Renal pelvis (tissue), 12 donors: Measurements from ENCODE around the gene TRIO. TPM values are rescaled to one million over a fixed set of nuclear protein-coding genes. Genes with fewer than 3 reads are reported as not detected.
"Not testable (repeated sequence)": the region's sequence is repeated elsewhere in the genome, so short reads cannot be mapped to it uniquely, and the experiment has no call there.

Experiments used
- DNase-seq: peaks from one replicate; pipeline ENCODE4 v3.0.0-alpha.2; 2013
- long read RNA-seq, 16 experiments: transcript quantifications; one replicate each; lab custom pipeline, GENCODE V29; 2026
- polyA plus RNA-seq, 3 donors: library from polyadenylated mRNA; unstranded; fragments of 120-200 nt; gene quantifications; one replicate each; pipeline ENCODE4 v1.2.1, GENCODE V29; 2013; ENCODE audit not compliant: insufficient read length in 3 of 3

Gene TRIO
- polyA plus RNA-seq: 100 to 1,000 TPM; 101 to 115 (median 109) TPM
- long read RNA-seq, donor 1, partial matches to known transcripts: 0 of 1 reads
- long read RNA-seq, donor 1, other reads (novel, unspliced or antisense): 0 of 1 reads
- long read RNA-seq, donor 2, partial matches to known transcripts: 12 of 14 reads
- long read RNA-seq, donor 2, other reads (novel, unspliced or antisense): 0 of 14 reads
- long read RNA-seq, donor 3, partial matches to known transcripts: 0 of 2 reads
- long read RNA-seq, donor 3, other reads (novel, unspliced or antisense): 0 of 2 reads
- long read RNA-seq, donor 4, partial matches to known transcripts: 0 of 3 reads
- long read RNA-seq, donor 4, other reads (novel, unspliced or antisense): 0 of 3 reads
- long read RNA-seq, donor 5, partial matches to known transcripts: 9 of 9 reads
- long read RNA-seq, donor 5, other reads (novel, unspliced or antisense): 0 of 9 reads
- long read RNA-seq, donor 6, partial matches to known transcripts: 0 of 3 reads
- long read RNA-seq, donor 6, other reads (novel, unspliced or antisense): 0 of 3 reads
- long read RNA-seq, donor 7, partial matches to known transcripts: 5 of 7 reads
- long read RNA-seq, donor 7, other reads (novel, unspliced or antisense): 0 of 7 reads
- long read RNA-seq, donor 8, partial matches to known transcripts: 0 of 4 reads
- long read RNA-seq, donor 8, other reads (novel, unspliced or antisense): 0 of 4 reads
- long read RNA-seq, donor 9, partial matches to known transcripts: 0 of 3 reads
- long read RNA-seq, donor 9, other reads (novel, unspliced or antisense): 0 of 3 reads
- long read RNA-seq, donor 10, partial matches to known transcripts: 0 of 4 reads
- long read RNA-seq, donor 10, other reads (novel, unspliced or antisense): 0 of 4 reads
- long read RNA-seq, donor 11, partial matches to known transcripts: 10 of 11 reads
- long read RNA-seq, donor 11, other reads (novel, unspliced or antisense): 0 of 11 reads
- long read RNA-seq, donor 12, partial matches to known transcripts: 6 of 9 reads
- long read RNA-seq, donor 12, other reads (novel, unspliced or antisense): 0 of 9 reads
- long read RNA-seq, donor 13, partial matches to known transcripts: 0 of 3 reads
- long read RNA-seq, donor 13, other reads (novel, unspliced or antisense): 0 of 3 reads
- long read RNA-seq, donor 14, partial matches to known transcripts: 22 of 32 reads
- long read RNA-seq, donor 14, other reads (novel, unspliced or antisense): 0 of 32 reads
- long read RNA-seq, donor 15, transcript TRIO-215 (3 exons, 861 nt): major isoform, 6 of 8 reads
- long read RNA-seq, donor 15, partial matches to known transcripts: 0 of 8 reads
- long read RNA-seq, donor 15, other reads (novel, unspliced or antisense): 0 of 8 reads
- long read RNA-seq, donor 16, partial matches to known transcripts: 0 of 4 reads
- long read RNA-seq, donor 16, other reads (novel, unspliced or antisense): 0 of 4 reads

DNA sequence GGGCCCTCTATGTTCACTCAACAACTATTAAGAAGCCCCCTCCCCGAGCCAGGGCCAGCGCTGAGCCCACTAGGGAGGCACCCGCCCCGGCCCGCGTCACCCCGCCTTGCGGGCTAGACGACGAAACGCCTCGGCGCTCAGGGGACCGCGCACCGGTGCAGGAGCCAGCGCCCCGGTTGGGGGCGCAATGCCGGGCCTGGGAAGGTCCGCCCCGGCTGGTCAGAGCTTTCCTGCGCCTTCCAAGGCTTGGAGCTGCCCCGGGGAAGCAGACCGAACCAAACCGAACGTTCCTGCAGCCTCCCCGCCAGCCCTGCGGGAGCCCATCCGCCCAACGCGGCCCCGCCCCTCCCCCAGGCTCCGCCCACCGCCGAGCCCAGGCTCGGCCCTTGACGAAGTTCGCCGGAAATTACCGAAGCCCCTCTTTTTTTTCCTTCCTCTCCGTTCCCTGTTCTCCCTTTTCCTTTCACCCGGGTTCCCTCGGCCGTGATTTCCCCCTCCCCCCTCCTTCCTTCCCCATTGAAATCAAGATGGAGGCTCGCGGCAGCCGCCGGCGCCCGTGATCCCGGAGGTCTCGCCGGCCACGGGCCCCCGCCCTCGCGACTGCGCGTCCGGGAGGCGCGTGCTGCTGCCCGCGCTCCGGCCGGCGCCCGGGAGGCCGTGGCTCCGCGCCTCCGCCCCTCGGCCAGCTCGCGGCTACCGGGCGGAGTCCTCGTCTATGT, at the start of gene TRIO:
Gene TRIO, plus strand, starts transcription at position 516 of the 719 bp plus-strand sequence. CDS start 384 bp downstream, outside the sequence.
- peak; percentile 94 for DNase-seq

DNA sequence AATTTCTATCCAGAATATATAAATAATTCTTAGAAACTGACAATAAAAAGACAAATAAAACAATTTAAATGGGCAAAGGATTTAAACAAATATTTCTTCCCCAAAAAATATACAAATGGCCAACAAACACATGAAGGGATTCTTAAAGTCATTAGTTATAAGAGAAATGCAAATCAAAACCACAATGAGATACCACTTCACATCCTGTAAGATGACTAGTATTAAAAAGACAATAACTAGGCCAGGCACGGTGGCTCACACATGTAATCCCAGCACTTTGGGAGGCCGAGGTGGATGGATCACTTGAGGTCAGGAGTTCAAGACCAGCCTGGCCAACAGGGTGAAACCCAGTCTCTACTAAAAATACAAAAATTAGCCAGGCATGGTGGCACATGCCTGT, 45.8 kb upstream of the TRIO start:
- DNase-seq: not testable (repeated sequence)

DNA sequence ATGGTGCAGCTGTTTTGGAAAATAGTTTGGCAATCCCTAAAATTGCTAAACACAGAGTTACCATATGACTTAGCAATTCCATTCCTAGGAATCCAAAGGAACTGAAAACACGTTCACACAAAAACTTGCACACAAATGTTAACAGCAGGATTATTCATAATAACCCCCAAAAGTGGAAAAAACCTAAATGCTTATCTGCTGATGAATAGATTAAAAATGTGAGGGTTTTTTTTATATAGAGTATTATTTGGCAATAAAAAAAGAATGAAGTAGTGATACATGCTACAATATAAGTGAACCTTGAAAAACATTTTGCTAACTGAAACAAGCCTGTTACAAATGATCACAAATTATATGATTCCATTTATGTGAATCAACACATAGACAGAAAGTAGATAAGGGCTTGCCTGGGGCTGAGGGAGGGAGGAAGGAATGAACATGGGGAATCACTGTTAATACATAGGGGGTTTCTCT, 45.1 kb upstream of the TRIO start:
- DNase-seq: no peak

DNA sequence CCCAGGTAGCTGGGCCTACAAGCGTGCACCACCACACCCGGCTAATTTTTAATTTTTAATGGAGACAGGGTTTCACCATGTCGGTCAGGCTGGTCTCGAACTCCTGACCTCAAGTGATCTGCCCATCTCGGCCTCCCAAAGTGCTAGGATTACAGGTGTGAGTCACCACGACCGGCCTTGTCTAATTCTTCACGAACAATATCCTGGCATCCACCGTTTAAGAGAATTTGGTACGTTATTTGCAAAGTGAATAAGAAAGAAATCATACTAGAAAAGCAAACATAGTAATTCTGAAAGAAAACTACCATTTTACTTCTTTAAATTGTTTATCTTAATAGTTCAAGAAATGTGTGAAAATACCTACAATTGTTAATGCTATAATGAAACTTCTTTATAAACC, 42.9 kb upstream of the TRIO start:
- DNase-seq: no peak

DNA sequence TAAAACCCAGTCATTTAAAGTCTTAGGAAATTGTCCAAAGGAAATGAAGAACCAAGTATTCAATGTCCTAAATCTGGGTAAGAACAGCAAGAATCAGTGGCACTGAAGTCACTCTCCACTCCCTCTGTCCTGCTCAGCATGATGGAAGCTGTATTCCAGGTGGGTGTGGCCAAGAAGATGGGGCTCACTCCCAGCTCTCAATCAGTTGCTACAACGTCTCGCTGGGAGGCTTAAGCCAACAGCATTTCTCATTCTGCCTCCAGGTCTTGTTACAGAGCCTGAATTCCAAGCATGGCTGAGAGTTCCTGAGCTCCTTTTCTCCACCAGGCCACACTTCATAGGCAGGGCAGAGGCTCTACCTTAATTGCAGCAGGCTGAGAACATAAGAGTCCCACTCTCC, 41.2 kb upstream of the TRIO start:
- no peak for DNase-seq

DNA sequence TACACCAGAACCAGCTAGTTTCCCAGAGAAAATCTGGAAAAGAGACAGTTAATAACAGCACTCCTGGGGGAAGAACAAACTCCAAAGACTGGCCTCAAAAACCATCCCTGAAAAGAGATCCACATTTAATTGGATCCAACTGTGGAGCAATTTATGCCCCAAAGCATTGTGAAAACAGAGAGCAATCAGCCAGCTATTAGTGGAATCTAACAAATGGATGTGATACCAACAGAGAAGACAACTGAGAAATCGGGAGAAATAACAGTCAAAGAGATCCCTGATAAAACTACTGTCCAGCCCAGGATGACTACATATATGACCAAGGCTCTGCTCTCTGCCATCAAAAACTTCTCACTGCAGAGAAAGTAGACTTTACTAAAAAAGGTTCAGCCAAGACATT, 40.5 kb upstream of the TRIO start:
- no peak for DNase-seq

DNA sequence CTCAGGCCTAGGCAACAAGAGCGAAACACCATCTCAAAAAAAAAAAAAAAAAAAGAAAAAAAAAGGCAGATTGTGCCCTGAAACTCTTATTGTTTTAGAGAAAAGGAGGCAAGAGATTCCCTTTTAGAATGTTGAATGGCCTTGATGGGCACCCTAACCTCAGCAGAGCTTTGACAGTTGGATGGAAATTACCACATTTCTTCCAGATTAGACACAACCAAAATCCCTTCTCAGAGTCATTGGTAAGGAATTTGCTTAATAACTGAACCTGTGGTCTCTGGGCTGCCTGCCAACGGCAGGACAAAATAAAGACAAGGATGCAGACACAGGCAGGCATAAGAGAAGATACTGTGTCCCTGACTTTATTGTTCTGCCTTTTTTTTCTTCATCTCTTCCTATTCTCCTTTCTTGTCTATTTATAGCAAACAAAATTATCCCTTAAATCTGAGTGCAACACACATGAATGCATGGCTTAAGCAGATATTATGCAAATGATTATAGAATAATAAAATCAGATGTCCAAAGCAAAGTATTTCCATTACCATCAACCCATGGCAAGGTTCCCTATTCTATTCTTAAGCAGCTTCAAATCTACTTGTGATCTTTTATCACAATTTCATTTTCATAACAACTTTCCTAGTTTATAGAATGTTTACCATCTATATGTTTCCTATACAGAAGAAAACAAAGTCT, 37.3 kb upstream of the TRIO start:
- no peak for DNase-seq

DNA sequence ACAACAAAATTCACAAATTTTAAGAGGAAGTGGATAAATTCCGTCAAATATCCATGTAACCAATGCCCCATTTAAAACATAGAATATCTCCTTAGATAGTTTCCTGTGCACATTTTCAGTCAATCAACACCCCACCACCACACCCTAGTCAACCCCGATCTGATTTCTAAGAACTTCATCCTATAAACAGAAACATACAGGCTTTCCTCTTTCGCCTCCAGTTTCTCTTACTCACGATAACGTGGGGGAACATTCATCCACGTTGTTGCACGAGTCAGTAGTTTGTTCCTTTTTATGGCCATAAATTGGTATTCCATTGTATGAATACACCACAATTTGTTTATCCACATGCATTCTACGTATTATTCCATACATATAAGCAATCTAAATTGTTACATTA, 35.6 kb upstream of the TRIO start:
- no peak for DNase-seq

DNA sequence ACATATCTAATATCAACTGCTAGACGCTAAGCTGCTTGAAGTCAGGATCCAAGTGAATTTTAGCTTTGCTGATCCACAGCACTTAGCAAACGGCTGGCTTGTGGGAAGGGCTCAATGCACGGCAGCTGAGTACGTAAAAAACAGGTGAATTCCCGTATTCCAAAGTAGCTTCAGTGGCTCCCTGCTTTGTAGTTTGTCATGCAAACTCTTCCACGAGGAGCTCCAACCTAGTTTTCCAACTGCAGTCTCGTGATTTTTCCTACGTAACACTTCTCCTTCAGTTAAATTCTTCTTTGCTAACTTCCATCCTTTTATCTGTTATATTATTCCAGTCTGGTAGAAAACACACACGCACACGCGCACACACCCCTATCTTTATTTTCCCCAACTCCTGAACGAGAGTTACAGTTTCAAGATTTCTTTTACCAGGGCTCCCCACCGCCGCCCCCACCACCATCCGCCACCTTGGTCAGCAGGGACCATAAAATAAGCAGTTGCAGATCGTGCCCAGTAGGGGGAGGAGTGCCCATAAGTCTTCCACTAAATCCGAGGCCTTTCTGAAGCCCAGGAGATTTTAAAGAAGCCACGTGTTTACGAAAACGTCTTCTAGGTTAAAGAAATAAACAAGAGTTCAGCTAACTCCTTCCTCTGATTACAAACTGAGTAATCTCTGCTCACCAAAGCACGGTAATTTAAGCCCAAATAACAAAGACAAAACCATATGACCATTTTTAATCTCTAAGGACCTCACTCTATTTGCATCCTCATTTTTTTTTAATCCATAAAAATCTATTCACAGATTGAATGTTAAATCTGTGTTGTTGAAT, 34.8 kb upstream of the TRIO start:
- DNase-seq: peak; percentile 57

DNA sequence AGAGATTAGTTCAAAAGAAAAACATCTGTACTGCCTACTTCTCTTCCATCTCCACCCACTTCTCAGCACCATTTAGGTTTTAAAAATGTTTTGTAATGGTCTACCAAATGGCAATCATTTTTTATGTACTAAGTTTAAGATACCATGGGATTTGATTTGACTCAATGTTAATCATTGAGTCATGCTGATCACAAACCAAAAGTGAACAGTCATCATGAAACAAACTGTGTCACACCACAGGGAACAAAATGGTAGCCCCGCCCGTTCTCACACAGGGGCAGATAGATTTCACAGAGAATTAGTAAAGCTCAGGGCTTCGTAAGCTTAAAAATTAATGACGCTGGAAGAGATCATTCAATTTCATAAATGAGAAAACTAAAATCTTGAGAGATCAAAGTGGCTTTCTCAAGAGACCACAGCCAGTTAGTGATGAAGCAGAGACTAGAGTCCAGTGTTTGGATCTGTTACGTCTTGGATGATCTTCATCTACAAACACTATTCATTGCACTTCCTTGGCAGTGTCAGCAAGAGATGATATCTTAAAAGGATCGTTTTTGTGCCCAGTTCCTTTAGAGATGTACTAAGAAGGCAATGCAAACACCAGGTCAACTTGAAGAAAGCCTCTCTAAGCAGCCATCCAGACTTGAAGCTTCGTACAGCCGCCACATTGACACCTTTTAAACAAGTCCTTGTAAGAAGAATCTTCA, 33.9 kb upstream of the TRIO start:
- no peak for DNase-seq

DNA sequence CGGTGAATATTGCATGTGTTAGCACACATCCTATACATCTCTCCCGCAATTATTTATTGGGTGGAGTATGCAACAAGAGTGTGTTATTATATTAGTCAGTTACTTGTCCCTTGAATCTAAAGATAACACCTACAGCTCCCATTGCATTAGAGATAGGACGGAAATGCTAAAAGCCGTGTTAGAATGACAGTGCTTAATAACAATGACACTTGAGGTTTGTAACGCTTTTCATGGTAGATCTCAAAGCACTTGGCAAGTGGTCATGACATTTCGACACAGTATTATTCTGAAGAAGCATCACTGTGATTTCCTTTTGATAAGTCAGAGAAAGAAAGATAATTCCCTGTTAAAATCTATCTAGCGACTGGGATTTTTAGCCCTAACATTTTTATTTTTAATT, 33.4 kb upstream of the TRIO start:
- DNase-seq: no peak

DNA sequence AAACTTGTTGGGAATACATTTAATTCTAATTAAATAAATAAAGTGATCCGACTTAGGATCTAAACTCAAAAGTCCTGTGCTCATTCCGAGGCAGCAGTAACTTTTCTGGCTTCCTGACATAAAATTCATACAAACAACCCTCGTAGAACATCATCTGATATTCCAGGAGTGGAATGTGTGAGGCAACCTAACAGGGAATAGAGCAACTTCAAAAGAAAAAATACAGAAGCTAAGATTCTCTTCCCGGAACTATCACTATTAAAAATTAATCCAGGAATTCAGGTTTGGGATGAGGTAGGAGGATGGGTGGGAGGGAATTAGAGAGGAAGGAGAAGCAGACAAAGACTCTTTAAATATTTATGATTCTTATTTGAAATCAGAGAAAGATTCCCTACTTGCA, 32.9 kb upstream of the TRIO start:
- DNase-seq: no peak

DNA sequence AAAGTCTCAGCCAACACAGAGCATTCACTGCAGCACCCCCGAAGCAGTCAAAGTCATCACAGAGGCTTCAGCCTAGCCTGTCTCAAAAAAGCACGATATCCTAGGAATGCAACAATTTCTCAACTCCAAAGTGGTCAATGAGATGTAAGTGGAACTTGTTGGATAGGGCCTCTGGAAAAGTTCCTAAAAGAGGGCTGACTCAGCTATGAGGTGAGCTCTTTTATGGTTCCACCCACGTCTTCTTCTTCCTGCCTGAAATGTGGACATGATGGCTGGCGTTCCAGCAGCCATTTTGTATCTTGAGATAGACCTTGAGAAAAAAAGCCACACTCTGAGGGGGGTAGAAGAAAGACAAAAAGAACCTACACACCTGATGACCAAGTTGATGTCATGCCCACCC, 32.5 kb upstream of the TRIO start:
- DNase-seq: no peak

DNA sequence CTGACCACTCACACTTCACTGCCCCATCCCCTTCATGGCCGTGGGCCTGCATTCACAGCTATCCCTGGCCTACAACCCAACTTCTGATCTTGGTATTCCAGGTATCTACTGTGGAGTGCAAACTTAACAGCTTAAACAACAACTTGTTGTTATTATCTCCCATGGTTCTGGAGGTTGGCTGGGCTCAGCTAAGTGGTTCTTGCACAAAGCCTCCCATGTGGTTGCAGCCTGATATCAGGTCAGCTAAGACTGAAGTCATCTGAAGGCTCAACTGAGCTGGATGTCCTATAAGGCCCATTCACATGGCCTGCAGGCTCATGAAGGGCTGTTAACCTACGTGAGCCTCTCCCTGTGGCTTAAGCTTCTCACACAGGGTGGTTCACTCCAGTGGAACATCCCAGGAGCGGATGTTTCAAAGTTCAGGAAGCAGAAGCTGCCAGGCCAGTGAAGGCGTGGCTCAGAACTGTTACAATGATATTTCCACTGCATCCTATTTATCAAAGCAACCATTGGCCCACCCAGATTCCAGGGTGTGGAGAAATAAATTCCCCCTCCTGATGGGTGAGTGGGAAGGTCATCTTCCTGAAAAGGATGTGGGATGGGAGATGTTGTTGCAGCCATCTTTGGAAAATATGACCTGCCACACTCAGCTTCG, 30.0 kb upstream of the TRIO start:
- no peak for DNase-seq

DNA sequence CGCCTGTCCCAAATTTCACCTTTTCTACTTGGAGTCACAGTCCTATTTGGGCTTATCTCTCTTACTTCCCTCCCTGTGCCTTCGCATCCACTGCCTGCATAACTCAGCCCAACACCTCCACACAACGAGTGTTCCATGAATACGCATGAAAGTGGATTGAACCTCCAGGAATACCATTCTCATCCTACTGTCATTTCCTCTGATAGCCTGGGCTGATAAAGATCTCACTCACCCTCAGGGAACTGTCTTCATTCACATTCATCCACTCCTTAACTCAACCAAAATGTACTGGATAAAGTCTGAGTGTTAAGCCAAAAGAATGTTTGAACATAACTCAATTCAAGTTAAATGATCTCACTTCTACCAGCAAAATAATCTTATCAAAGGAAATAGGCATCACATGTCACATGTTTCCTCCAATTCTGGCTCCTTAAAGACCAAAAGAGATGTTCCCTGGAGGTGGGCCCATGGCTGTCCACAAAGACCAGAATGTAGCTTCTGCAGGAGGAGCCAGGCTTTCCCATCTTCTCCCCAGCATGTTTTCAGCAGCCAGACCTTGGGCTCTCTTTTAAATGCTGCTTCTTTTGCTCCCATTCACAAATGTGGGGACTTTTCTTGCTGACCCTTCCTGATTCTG, 28.4 kb upstream of the TRIO start:
- DNase-seq: no peak

DNA sequence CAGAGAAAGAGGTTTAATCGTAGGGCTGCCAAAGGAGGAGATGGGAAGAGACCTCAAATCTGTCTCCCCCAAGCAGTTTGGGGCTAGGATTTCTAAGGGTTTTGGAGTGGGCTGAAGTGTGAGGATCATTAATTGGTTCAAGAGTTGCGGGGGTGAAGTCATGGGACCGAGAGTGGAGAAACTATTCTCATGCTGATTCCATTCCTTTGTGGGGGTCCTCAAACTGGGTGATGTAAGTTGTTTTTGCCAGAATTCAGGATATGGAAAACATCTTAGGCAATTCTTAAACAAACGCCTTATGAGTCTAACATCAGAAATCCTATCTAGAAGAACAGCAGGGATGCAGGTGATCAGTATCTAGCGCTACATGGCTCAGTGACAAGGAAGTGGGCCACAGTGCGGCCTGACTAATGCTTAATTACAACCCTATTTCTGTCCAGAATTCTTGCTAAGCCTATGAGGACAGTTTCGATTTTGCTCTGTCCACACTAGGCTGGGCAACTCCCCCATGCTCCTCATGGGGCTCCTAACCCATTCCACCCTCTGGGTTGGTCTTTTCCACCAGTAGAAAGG, 27.7 kb upstream of the TRIO start:
- DNase-seq: no peak
